HG03045 (cell line): ENCODE data around the gene AARS2.
"Not testable (repeated sequence)": the region's sequence is repeated elsewhere in the genome, so short reads cannot be mapped to it uniquely, and the experiment has no call there.

Source experiments
- ATAC-seq: cut with Tn5 transposase; IDR thresholded peaks from one replicate; pipeline ENCODE4 v1.9.1; 2021; ENCODE audit warnings: mild to moderate bottlenecking, moderate library complexity; ENCODE audit not compliant: unreplicated experiment

Gene AARS2

DNA sequence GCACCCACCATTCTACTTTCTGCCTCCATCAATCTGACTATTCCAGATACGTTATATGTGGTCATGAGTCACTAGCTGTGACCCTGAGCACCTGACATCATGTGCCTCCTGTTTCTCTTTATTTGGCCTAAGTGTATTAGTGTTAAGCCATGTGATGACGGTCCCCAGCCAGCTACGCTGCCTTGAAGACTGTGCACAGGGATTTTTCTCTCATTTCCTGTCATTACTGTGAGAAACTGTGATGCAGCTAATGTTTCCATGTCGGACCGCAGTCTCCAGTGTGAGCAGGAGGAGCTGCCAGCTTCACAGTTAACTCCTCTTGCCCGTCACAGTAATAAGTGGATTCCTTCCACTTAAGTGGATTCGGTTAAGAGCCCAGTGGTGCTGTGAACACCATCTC is 19.4 kb upstream of the AARS2 start:
- no peak for ATAC-seq

DNA sequence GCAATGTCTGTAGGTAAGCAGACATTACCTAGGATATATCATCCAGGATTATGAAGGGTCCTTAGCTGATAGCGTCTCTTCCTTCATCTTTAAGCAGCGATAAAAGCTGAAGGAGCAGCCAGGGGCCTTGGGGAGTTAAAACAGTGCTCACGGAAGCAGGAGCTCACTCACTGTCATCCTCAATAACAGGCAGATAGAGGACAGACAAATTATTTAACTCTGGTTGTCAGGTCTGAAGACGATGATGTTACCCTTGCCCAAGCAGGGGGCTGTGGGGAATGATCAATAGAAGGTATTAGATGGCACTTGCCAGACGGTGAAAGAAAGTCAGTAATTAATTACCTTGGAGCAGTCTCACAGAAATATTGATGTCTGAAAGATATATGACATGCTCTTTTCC is 16.7 kb upstream of the AARS2 start:
- no peak for ATAC-seq

DNA sequence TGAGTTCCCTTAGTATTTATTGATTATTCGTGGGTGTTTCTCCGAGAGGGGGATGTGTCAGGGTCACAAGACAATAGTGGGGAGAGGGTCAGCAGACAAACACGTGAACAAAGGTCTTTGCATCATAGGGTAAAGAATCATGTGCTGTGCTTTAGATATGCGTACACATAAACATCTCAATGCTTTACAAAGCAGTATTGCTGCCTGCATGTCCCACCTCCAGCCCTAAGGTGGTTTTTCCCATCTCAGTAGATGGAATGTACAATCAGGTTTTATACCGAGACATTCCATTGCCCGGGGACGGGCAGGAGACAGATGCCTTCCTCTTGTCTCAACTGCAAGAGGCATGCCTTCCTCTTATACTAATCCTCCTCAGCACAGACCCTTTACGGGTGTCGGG is 15.1 kb upstream of the AARS2 start:
- ATAC-seq, result not testable (repeated sequence)

DNA sequence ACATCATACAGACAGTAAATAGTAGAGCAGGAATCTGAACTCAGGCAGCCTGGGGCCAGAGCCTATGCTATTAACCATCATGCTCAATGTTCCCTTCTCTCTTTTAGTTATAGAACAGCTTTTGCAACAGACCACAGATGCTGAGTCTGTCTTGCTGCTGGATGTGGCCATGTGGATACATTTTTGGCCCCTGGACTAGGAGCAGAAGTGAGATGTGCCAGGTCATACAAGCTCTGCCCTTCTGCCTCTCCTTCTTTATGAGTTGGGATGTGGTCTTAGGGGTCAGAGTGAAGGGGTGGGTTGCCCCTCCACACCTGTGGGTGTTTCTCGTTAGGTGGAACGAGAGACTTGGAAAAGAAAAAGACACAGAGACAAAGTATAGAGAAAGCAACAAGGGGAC is 14.6 kb upstream of the AARS2 start:
- no peak for ATAC-seq

DNA sequence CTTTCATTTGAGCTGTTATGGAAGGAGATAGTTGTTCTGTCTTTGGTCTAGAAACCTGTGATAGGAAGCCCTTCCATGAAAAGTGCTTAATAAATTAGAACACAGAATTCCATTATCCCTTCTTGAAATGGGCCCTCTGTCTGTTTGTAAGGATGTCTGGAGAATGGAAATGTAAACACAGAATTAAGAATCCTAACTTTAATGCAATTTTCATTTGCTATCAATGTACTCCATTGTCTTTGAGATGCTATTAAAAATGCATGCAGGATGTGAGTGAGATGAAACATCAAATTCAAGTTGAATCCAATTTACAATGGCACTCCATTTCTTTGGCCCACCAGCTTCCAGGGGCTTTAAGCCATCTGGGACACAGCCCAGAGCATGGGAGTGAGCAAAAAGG is 13.9 kb upstream of the AARS2 start:
- ATAC-seq, result no peak

DNA sequence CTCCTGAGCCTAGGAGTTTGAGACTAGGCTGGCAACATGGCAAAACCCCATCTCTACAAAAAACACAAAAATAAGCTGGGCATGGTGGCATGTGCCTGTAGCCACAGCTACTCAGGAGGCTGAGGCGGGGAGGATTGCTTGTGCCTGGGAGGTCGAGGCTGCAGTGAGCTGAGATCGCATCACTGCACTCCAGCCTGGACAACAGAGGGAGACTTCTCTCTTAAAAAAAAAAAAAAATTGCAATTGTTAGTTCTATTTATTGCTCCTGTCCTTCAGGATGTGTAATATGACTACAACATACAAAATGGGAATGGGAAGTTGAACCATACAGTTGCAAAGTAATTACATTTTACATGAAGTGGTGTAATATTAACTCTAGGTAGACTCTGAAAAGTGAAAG is 8.1 kb upstream of the AARS2 start:
- no peak for ATAC-seq

DNA sequence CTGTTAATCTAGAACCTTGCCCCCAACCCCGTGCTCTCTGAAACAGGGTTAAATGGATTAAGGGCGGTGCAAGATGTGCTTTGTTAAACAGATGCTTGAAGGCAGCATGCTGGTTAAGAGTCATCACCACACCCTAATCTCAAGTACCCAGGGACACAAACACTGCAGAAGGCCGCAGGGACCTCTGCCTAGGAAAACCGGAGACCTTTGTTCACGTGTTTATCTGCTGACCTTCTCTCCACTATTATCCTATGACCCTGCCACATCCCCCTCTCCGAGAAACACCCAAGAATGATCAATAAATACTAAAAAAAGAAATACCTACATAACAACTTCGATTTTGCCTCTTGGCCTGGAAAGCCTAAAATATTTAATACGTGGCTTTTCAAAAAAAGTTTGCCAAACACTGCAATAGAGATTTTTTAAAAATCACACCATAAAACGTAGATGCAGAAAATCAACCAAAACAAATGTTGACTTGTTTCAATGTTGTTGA is 4.0 kb upstream of the AARS2 start:
- not testable (repeated sequence) for ATAC-seq

DNA sequence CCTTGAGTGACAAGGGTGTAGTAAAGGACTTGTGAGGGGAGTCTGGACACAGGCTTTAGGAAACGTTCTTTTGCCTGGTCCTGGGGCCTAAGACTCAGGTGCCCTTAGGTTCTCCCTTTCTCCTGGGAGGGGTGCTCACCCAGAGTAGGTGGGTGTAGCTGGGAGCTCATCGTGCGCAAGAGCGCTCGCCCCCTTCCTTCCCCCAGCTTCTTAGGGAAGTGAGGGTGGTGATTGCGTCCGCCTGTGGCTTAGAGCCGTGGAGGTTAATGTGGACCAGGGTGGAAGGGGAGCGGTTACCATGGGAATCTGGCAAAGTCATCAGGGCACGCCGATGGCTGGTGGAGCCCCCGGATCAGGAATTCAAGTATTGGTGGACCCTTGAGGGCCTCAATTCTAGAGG is 3.3 kb upstream of the AARS2 start:
- ATAC-seq, result no peak

DNA sequence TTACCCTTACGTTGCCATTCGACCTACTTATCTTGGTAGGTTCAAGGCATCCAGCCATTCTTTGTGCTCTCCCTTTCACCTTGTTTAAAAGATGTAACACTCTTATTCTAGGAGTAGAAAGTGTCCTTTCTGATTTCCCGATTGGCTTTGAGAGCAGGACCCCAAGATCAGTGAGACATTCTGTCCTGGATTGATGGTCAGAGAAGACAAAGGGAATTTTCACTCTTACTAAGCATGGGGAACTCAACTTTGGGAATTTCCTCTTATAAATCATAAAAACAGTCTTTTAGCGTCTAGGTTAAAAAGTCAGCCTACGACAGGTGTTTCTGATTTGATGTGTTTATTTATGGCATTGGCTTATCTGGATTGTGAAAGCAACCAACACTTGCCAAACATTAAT is 2.8 kb upstream of the AARS2 start:
- ATAC-seq, result no peak

DNA sequence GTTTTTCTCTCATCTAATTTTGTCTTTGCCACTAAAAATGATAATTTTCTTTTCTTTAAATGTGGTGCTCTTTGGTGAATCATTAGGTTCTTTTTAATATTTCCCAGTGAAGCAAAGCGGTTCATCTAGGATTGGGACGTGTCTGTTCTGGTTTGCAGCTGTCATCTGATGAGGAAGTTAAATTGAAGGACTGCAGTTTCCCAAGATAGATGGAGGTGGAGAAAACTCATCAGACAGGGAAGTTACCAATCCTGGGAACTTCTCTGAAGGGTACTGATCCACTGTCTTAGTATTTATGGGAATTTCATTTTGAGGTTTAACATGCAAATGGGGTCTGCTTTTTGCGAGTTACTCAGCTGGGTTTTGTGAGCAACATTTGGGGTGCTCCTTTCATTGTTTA is 2.4 kb upstream of the AARS2 start:
- no peak for ATAC-seq

DNA sequence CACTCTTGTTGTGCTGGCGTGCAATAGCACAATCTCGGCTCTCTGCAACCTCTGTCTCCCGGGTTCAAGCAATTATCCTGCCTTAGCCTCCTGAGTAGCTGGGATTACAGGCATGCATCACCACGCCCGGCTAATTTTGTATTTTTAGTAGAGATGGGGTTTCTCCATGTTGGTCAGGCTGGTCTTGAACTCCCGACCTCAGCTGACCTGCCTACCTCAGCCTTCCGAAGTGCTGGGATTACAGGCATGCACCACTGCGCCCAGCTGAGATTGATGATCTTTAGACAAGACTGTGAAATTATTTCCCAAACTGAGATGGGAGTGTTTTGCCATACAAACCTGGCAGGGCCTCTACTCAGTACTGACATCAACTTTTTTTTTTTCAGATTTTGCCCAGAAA is 1.5 kb upstream of the AARS2 start:
- ATAC-seq, result not testable (repeated sequence)

DNA sequence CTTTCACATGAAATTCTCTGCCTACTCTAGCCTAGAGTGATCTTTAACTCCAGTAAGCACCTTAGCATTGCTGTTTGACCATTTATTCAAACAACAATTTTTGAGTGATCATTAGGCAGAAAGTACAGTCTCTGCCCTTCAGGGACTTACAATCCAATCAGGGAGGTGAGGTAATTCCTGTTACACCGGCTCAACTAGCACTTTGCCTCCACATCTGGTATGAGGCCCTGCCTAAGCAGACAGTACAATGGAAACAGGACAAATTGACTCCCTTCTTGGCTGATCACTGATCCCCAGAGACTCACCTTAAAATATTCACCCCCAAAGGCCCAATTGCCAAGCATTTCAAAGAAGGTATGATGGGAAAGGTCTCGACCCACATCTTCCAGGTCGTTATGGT is 1.4 kb downstream of the AARS2 start:
- no peak for ATAC-seq

DNA sequence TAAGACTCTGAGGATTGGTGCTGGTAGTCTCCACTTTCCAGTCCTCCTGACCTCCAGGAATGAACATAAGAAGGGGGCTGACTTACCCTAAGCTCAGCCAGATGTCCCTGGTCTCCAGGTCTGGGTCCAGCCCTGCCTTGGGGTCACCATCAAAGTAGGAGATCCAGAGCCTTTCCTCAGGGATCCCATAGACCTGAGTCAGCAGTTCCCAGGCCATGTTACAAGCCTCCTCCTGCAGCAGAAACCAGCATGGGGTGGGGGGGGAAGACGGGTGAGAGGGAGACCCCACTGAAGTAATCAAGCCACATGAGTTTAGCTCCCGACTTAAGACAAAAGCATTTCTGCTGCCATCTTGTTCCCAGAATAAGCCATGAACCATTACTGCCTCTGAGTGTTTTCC is 1.8 kb downstream of the AARS2 start:
- ATAC-seq, result no peak

DNA sequence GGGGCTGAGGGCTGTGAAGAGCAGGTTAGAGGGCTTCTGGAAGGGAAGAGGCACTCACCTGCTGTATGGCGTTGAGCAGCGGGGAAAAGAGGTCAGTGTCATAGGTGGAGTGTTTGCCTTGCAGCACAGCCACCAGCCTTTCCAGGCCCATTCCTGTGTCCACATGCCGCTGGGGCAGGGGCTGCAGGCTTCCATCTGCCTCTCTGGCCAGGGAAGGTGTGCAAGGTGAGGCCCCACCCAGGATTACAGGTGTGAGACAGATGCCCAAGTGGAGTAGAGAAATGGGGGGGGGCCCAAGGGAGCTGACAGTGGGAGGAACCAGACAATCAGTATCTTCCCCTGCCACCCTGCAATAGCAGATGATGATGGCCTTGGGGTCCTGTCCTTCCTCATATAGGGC is 2.9 kb downstream of the AARS2 start:
- no peak for ATAC-seq

DNA sequence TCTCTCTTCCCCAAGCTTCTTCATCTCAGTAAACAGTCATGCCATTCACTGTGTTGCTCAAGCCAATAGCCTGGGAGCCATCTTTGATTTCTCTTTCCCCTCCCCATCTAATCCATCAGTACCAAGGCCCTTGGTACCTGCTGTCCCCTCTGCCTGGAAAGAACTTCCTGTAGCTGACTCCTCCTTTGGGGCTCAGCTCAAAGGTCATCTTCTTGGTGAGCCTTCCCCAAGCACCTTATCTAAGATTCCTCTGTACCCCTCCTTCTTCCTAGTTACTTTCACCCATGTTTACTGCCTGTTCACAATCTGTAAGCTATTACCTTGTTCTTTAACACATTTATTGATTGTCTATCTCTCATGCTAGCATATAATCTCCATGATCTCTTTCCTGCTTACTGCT is 3.5 kb downstream of the AARS2 start:
- no peak for ATAC-seq

DNA sequence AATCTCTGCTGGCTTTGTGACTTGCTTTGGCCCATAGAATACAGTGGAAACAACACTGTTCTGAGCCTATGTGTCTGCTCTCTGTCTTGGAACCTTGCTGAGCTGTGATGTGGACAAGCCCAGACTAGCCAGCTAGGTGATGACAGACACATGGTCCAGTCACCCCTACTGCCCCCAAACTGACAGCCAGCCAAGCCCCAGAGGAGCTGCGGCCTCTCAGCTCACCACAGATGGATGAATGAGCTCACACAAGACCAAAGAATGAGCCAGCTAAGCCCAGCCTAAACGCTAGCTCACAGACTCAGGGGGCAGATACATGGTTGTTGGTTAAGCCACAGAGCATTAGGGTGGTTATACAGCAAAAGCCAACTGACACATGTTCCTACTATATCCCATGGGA is 4.1 kb downstream of the AARS2 start:
- ATAC-seq, result no peak

DNA sequence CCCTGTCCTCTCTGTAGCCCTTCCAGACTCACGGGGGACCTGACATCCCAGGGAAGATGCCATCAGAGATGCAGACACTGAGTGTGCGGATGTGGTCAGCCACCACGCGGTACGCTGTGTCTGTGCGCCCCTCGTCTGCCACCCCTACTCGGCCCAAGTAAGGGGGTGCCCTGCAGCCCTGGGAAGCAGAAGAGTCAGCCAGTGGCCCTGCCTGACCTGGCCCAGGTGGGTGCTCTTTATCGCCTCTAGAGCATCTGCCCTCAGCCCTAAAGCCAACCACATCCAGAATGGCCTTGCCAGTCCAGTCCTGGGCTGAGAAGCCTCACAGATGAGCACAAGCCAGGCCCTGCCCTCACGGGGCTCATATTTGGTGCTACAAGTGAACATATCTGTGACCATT is 5.9 kb downstream of the AARS2 start:
- ATAC-seq, result no peak

DNA sequence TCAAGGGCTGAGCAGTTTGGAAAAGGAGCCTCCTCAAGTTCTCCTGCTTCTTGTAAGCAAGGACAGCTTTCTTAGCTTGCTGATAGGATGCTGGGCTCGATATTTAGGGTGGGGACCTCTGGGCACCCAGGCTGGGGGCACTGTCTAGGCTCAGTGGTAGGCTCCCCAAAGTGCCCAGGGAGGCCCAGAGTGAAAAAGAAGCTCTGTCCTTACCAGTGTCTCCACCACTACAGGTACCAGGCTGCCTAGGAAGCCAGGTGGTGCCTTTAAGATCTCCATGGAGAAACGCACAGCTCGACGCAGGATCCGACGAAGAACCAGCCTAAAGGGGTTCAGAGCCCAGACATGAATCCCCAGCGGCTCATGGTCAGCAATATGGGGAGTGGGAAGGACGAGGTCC is 6.4 kb downstream of the AARS2 start:
- ATAC-seq, result no peak

DNA sequence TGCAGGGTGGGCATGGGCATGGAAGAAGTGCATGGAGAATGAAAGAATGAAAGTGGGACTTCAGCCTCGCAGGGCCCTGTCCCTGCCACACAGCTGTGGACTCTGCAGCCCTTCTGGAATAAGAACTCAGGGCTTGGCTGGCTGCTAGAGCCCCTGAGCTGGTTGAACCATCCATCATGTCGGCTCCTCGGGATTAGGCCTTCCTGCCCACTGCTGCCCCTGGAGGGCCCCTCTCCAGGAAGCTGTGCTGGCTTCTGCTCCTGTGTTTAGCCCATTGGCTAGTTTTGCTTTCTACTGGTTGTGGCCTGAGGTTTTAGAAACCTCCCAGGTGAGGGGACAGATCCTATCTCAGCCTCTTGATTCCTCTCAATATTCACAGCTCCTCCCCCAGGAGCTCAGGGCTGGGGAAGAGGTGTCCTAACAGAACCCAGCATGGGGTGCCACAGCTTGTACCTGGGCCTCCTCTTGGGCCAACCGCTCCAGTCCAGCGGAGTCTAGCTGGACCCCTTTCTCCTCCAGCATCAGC is 7.9 kb downstream of the AARS2 start:
- no peak for ATAC-seq

DNA sequence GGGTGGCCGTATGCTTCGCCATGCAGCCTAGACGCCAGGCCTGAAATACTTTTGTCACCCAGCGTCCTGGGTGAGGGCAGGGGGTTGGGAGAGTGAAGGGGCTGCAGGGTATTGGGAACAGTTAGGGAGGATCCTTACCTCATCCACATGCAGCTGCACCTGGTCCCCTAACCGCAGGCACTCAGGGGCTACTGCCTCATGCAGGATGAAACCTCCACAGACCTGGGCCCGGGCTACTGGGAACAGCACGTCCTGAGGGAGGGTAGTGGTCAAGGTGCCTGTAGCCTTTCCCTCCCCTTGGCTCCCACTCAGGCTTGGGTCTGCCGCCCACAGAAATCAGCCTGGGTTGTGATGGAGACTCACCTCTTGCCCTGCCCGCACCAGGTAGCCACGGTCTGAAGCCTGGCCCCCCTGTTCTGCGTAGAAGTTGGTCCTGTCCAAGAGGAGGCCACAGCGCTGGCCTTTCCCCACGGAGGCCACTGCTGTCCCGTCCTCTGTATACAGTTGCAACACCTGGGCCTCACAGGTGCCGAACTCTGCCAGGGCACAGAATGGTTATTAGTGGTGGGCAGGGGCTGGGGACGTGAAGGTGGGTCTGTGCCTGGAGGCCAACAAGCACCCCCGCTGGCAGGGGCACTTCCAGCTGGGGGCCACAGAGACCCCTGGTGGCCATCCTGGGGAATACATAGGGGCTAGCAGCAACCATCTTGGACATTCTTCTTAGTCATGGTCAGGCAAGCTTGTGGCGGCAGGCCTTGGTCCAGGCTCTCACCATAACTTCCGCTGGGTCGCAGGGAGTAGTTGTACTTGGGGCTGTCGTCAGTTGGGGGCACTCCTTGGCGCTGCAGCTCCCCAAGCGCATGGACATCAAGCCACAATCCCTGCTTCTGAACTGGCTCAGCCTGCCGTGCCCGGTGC is 8.6 kb downstream of the AARS2 start:
- ATAC-seq, result no peak

DNA sequence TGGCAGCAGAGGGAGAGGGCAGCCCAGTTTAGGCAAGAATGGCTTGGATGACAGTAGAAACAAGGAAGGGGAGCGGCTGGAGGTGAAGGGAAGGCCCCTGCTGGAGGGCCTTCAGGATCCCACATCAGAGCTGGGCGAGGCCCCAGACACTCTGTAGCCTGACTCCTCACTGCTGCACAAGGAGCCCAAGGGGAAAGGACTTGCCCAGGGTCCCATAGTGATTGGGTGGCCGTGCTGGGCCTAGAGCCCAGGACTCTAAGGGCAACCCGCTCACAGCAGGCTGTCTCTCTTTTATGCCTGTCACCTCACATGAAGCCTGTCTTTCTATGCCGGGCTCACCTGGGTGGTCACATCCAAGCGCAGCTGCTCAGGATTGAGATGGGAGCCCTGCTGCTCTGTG is 9.3 kb downstream of the AARS2 start:
- ATAC-seq, result no peak

DNA sequence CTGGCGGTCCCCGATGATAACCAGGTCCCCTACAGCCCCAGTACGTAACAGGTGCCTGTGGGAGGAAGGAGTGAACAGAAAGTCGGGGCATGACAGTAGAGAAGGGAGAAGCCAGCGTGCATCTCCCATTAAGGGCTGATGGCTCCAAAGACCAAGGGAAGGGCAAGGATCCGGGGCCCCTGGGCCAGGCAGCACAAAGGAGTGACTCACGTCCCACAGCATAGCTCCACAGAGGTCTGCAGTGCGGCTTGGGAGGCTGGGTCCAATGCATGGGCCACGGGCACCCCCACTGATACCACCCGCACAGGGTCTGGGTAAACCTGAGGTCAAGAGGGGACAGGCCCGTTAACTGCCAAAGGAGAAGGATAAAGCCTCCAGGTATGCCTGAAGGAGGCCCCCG is 10.3 kb downstream of the AARS2 start:
- ATAC-seq, result no peak
